MM.1S (cell line): Measurements from ENCODE around the gene FTH1.
"Not testable (repeated sequence)": the region's sequence is repeated elsewhere in the genome, so short reads cannot be mapped to it uniquely, and the experiment has no call there.

Source experiments
- DNase-seq: peaks from one replicate; pipeline ENCODE4 v3.0.0-alpha.2; 2015
- H2AFZ ChIP-seq: fragments of 300-600 bp; sonication (generic); 2 replicates; pipeline ENCODE4 v1.6.0; 2016; ENCODE audit warnings: antibody characterized with exemption, low read length
- H3F3A ChIP-seq: fragments of 300-600 bp; sonication (generic); 2 replicates; pipeline ENCODE4 v1.6.1; 2016; ENCODE audit warnings: mild to moderate bottlenecking, antibody characterized with exemption, low read length, moderate library complexity, mixed read lengths; ENCODE audit not compliant: insufficient read depth
- H3K27ac ChIP-seq: fragments of 300-600 bp; sonication (generic); 2 replicates; pipeline ENCODE4 v1.5.1; 2016; ENCODE audit warnings: mild to moderate bottlenecking, low read length
- H3K27me3 ChIP-seq: fragments of 300-600 bp; sonication (generic); replicated peaks from 2 replicates; pipeline ENCODE4 v1.6.0; 2016; ENCODE audit warnings: low read length; ENCODE audit not compliant: insufficient read depth
- H3K36me3 ChIP-seq: fragments of 300-600 bp; sonication (generic); replicated peaks from 2 replicates; pipeline ENCODE4 v1.6.1; 2016; ENCODE audit warnings: mild to moderate bottlenecking, low read length, mixed read lengths; ENCODE audit not compliant: insufficient read depth
- H3K4me1 ChIP-seq: fragments of 300-600 bp; sonication (generic); 2 replicates; pipeline ENCODE4 v1.6.1; 2016; ENCODE audit warnings: low read length, mixed read lengths
- H3K4me2 ChIP-seq: fragments of 300-600 bp; sonication (generic); 2 replicates; pipeline ENCODE4 v1.6.0; 2016; ENCODE audit warnings: low read depth, low read length
- H3K4me3 ChIP-seq: fragments of 300-600 bp; sonication (generic); 2 replicates; pipeline ENCODE4 v1.5.1; 2016; ENCODE audit warnings: low read length, mixed read lengths
- H3K79me2 ChIP-seq: fragments of 300-600 bp; sonication (generic); 2 replicates; pipeline ENCODE4 v1.6.1; 2016; ENCODE audit warnings: mixed run types, low read length, mixed read lengths
- H3K9ac ChIP-seq: fragments of 300-600 bp; sonication (generic); 2 replicates; pipeline ENCODE4 v1.6.1; 2016; ENCODE audit warnings: low read length, mixed read lengths
- H3K9me2 ChIP-seq: fragments of 300-600 bp; sonication (generic); replicated peaks from 2 replicates; pipeline ENCODE4 v1.6.1; 2016; ENCODE audit warnings: mild to moderate bottlenecking, low read length, mixed read lengths; ENCODE audit not compliant: insufficient read depth
- H3K9me3 ChIP-seq: fragments of 300-600 bp; sonication (generic); replicated peaks from 2 replicates; pipeline ENCODE4 v1.6.1; 2016; ENCODE audit warnings: mild to moderate bottlenecking, low read length, mixed read lengths; ENCODE audit not compliant: insufficient read depth
- H4K20me1 ChIP-seq: fragments of 300-600 bp; sonication (generic); 2 replicates; pipeline ENCODE4 v1.6.1; 2016; ENCODE audit warnings: mild to moderate bottlenecking, low read length, moderate library complexity, mixed read lengths; ENCODE audit not compliant: insufficient read depth
- CTCF ChIP-seq: fragments of 300-600 bp; sonication (generic); IDR thresholded peaks from 2 replicates; pipeline ENCODE4 v1.5.1; 2016; ENCODE audit warnings: antibody characterized with exemption, low read length, mixed read lengths
- EZH2 ChIP-seq: fragments of 300-600 bp; sonication (generic); optimal IDR thresholded peaks from 2 replicates; pipeline ENCODE3; 2017; ENCODE audit warnings: low read depth, mild to moderate bottlenecking, antibody characterized with exemption, low read length, mixed read lengths
- EZH2phosphoT487 ChIP-seq: fragments of 300-600 bp; sonication (generic); IDR thresholded peaks from 2 replicates; pipeline ENCODE4 v1.6.1; 2018; ENCODE audit warnings: antibody characterized with exemption, low read length

The FTH1 gene

DNA sequence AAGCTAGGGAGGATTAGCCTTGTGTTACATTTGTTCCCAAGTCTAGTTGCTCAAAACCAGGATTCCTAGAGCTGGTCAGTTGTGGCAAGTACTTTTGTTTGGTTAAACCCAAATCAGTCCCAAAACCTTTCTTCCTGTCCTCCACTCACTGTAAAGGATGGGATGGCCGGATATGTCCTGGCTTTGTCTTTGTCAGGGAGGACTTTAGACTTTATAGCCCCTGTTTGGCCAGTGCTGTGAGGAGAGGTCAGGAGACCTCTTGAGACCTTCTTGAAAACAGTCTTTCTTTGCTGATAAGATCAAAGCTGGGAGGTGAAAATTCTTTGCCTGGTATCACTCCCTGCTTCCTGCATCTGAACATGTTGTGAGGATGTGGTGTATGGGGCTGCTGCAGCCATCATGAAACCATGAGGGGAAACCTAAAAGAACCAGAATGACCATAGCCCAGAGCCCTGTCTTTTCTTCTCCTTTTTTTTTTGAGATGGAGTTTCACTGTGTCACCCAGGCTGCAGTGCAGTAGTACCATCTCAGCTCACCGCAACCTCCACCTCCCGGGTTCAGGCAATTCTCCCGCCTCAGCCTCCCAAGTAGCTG is 43.6 kb upstream of the FTH1 start:
- Histone ChIP-seq H3K4me2 (no peak overlapping the region), H3K36me3 (no peaks in the 10 kb centered on the region), H3K79me2 (no peaks in the 10 kb centered on the region), H3K9me2 (no peaks in the 10 kb centered on the region), H3K4me1 (no peaks in the 10 kb centered on the region), H3K4me3 (no peak overlapping the region), H3K27me3 (peaks cover 26% of the 10 kb centered on the region), H3K9me3 (no peaks in the 10 kb centered on the region), H3K27ac (no peak overlapping the region), H2AFZ (no peak overlapping the region), H3F3A (no peaks in the 10 kb centered on the region), H4K20me1 (no peaks in the 10 kb centered on the region), H3K9ac (no peak overlapping the region)
- TF ChIP-seq EZH2phosphoT487 (no peak), CTCF (no peak), EZH2 (no peak)
- no peak for DNase-seq

- H3K4me2 ChIP-seq, result no peak overlapping the region
- peaks cover 26% of the 10 kb centered on the region for H3K27me3 ChIP-seq
- no peak overlapping the region for H3K27ac ChIP-seq
- no peaks in the 10 kb centered on the region for H3K36me3 ChIP-seq
- H3K9me3 ChIP-seq, result no peaks in the 10 kb centered on the region
- H3K9ac ChIP-seq, result no peak overlapping the region
- no peak overlapping the region for H3K4me3 ChIP-seq
- DNase-seq, result no peak
- TF ChIP-seq CTCF (no peak), EZH2 (no peak), EZH2phosphoT487 (no peak)
- no peaks in the 10 kb centered on the region for H3K79me2 ChIP-seq
- no peaks in the 10 kb centered on the region for H4K20me1 ChIP-seq
- H3K9me2 ChIP-seq, result no peaks in the 10 kb centered on the region
- H3F3A ChIP-seq, result no peaks in the 10 kb centered on the region
- H3K4me1 ChIP-seq, result no peaks in the 10 kb centered on the region
- H2AFZ ChIP-seq, result no peak overlapping the region
Measured at GRCh38 chr11:62008193-62008592, 40.8 kb upstream of the FTH1 start.

DNA sequence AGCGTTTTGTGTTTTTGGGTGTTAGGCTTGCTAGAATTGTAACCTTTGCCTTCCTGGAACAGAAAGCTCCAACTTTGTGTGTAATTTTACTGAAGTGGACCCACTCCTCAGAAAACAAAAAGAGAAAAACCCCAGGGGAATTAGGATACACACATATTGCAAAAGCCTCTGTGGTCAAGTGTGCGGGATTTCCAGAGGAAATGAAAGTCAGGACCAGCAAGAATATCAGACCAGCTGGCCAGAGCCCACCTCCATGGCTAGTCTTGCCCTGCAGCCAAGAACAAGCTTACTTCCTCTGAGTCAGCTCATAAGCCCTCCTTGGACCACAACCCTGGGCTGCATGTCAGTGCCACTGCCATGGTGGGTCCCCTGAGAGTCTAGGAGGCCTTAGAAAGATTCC is 37.0 kb upstream of the FTH1 start:
- TF ChIP-seq EZH2 (no peak), EZH2phosphoT487 (no peak)
- H3K27me3 ChIP-seq, result peaks cover 8% of the 10 kb centered on the region
- H3K4me1 ChIP-seq, result no peaks in the 10 kb centered on the region
- H3K36me3 ChIP-seq, result no peaks in the 10 kb centered on the region
- no peak overlapping the region for H3K27ac ChIP-seq
- H4K20me1 ChIP-seq, result no peaks in the 10 kb centered on the region
- no peak overlapping the region for H3K4me3 ChIP-seq
- H3K79me2 ChIP-seq, result no peaks in the 10 kb centered on the region
- H3K4me2 ChIP-seq, result no peak overlapping the region
- no peak overlapping the region for H3K9ac ChIP-seq
- no peaks in the 10 kb centered on the region for H3K9me3 ChIP-seq
- H3K9me2 ChIP-seq, result no peaks in the 10 kb centered on the region
- no peaks in the 10 kb centered on the region for H3F3A ChIP-seq
- no peak for DNase-seq
- H2AFZ ChIP-seq, result no peak overlapping the region

GRCh38 chr11:62002283-62002682 is 34.8 kb upstream of the FTH1 start:
- not testable (repeated sequence) for H3K27me3 ChIP-seq, H3K79me2 ChIP-seq, H3K27ac ChIP-seq, H3K4me1 ChIP-seq, H3K9me3 ChIP-seq, H3F3A ChIP-seq, H3K9ac ChIP-seq, H4K20me1 ChIP-seq, DNase-seq, H3K9me2 ChIP-seq, H2AFZ ChIP-seq, H3K36me3 ChIP-seq, H3K4me2 ChIP-seq, H3K4me3 ChIP-seq
